Measurements from ENCODE around the gene ATXN10. TPM values are rescaled to one million over a fixed set of nuclear protein-coding genes. Genes with fewer than 3 reads are reported as not detected.

The ATXN10 gene
- total RNA-seq, 4 donors from 2014 or later = 35.5 to 83.3 (median 51.1) TPM

- WGBS, 2 donors = 78 to 82% methylated on average over 2 of the region's 2 CpGs
- H3K4me3 ChIP-seq (ENCODE audit: low read depth, poor library complexity, severe bottlenecking) = no peak overlapping the region
- no peak for TF ChIP-seq POLR2A (IDR thresholded peaks at IDR 0.05)
- TF ChIP-seq, protein P1, sequence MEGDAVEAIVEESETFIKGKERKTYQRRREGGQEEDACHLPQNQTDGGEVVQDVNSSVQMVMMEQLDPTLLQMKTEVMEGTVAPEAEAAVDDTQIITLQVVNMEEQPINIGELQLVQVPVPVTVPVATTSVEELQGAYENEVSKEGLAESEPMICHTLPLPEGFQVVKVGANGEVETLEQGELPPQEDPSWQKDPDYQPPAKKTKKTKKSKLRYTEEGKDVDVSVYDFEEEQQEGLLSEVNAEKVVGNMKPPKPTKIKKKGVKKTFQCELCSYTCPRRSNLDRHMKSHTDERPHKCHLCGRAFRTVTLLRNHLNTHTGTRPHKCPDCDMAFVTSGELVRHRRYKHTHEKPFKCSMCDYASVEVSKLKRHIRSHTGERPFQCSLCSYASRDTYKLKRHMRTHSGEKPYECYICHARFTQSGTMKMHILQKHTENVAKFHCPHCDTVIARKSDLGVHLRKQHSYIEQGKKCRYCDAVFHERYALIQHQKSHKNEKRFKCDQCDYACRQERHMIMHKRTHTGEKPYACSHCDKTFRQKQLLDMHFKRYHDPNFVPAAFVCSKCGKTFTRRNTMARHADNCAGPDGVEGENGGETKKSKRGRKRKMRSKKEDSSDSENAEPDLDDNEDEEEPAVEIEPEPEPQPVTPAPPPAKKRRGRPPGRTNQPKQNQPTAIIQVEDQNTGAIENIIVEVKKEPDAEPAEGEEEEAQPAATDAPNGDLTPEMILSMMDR (IDR thresholded peaks at IDR 0.05) = no peak
- no peak for DNase-seq (ENCODE audit: low spot score in 2 of 2)
- intact Hi-C loops (cut with DNase I; ENCODE audit: low total_unique reads) = no loop called here
These were observed 50.4 kb downstream of the ATXN10 start for GRCh38 chr22:45722006-45722405.

- TF ChIP-seq POLR2A (IDR thresholded peaks at IDR 0.05) = no peak
- TF ChIP-seq, protein P1 (IDR thresholded peaks at IDR 0.05) = no peak
- intact Hi-C loops (cut with DNase I; ENCODE audit: low total_unique reads) = no loop called here
These were observed 54.4 kb downstream of the ATXN10 start for GRCh38 chr22:45726081-45726480.

DNA sequence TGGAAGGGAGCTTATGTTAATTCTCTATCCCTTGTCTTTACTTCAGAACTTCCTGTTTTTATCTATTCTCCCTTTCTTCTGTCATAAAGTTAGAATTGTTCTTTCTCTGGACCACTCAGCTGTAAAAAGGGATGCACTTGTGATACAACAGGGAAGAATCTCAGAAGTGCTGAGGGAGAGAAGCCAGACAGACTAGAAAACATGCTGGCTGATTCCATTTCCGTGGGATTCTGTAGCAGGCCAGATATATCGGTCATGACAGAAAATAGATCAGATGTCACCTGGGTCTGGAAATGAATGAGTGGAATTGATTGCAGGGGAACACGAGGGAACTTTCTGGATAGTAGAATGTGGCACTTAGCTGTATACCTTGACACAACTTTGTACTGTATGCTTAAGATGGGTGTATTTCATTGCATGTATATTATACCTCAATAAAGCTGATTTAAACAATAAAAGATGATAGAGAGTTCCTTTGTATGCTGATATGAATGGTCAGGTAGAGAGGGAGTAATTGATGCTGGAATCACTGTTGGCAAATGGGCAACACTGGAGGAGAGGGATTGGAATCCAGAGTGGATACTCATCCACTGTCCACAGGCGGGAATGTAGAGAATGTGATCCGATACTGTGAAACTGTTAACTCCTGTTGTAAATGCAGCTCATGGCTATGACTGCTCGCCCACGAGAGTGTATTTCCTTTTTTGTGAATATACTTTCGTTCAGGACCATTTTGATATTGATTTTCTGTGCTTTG, 59.6 kb downstream of the ATXN10 start:
- 91 to 92% methylated on average over 8 of the region's 8 CpGs for WGBS, 2 donors
- intact Hi-C loops (cut with DNase I; ENCODE audit: low total_unique reads) = no loop called here

More at GRCh38 chr22:45726081-45726480, 54.4 kb downstream of the ATXN10 start:
- 55 to 62% methylated on average over 2 of the region's 2 CpGs for WGBS, 2 donors
- H3K4me3 ChIP-seq (ENCODE audit: low read depth, poor library complexity, severe bottlenecking) = no peak overlapping the region
- no peak for DNase-seq (ENCODE audit: low spot score in 2 of 2)

GRCh38 chr22:45731798-45732495, 60.3 kb downstream of the ATXN10 start:
- intact Hi-C loops (cut with DNase I; ENCODE audit: low total_unique reads) = no loop called here
- TF ChIP-seq POLR2A (IDR thresholded peaks at IDR 0.05) = no peak
- TF ChIP-seq, protein P1 (IDR thresholded peaks at IDR 0.05) = no peak
- no peak overlapping the region for H3K4me3 ChIP-seq (ENCODE audit: low read depth, poor library complexity, severe bottlenecking)
- DNase-seq (ENCODE audit: low spot score in 2 of 2) = no peak
- 61 to 67% methylated on average over 7 of the region's 7 CpGs for WGBS, 2 donors

More for the DNA sequence above, 59.6 kb downstream of the ATXN10 start:
- DNase-seq (ENCODE audit: low spot score in 2 of 2) = no peak
- TF ChIP-seq, protein P1 (IDR thresholded peaks at IDR 0.05) = no peak
- no peak for TF ChIP-seq POLR2A (IDR thresholded peaks at IDR 0.05)
- no peak overlapping the region for H3K4me3 ChIP-seq (ENCODE audit: low read depth, poor library complexity, severe bottlenecking)

GRCh38 chr22:45735273-45735672, 63.6 kb downstream of the ATXN10 start:
- TF ChIP-seq, protein P1 (IDR thresholded peaks at IDR 0.05) = no peak
- TF ChIP-seq POLR2A (IDR thresholded peaks at IDR 0.05) = no peak
- H3K4me3 ChIP-seq (ENCODE audit: low read depth, poor library complexity, severe bottlenecking) = no peak overlapping the region
- intact Hi-C loops (cut with DNase I; ENCODE audit: low total_unique reads) = no loop called here
- no peak for DNase-seq (ENCODE audit: low spot score in 2 of 2)
- 92 to 97% methylated on average over 3 of the region's 3 CpGs for WGBS, 2 donors

Measured in lower leg skin (tissue), 4 donors.